AG08396 (cell line): ENCODE data around the gene INPP5D.
"Not testable (repeated sequence)": the region's sequence is repeated elsewhere in the genome, so short reads cannot be mapped to it uniquely, and the experiment has no call there.

Experiments used
- DNase-seq: peaks from one replicate; pipeline ENCODE4 v3.0.0; 2012; ENCODE audit warnings: low spot score, mixed read lengths

INPP5D gene

GRCh38 chr2:233093721-233094120 is 33.6 kb downstream of the INPP5D start:
- DNase-seq = no peak

GRCh38 chr2:233094614-233095013 is 34.5 kb downstream of the INPP5D start:
- no peak for DNase-seq

GRCh38 chr2:233096006-233096405 is 35.9 kb downstream of the INPP5D start:
- DNase-seq = no peak

- DNase-seq = peak; percentile 26
Observed at GRCh38 chr2:233098618-233099017, 38.5 kb downstream of the INPP5D start.

GRCh38 chr2:233099820-233100191 is 39.7 kb downstream of the INPP5D start:
- DNase-seq = not testable (repeated sequence)

- no peak for DNase-seq
Observed at GRCh38 chr2:233100192-233100998, 40.3 kb downstream of the INPP5D start.

GRCh38 chr2:233101141-233101540 is 41.0 kb downstream of the INPP5D start:
- DNase-seq = no peak

- DNase-seq = no peak
Observed at GRCh38 chr2:233101816-233102215, 41.7 kb downstream of the INPP5D start.

- DNase-seq = no peak
Observed at GRCh38 chr2:233105156-233105895, 45.2 kb downstream of the INPP5D start.

GRCh38 chr2:233105930-233106329 is 45.8 kb downstream of the INPP5D start:
- no peak for DNase-seq

- no peak for DNase-seq
Observed at GRCh38 chr2:233107011-233107410, 46.9 kb downstream of the INPP5D start.

- no peak for DNase-seq
Observed at GRCh38 chr2:233107831-233108300, 47.7 kb downstream of the INPP5D start.

GRCh38 chr2:233108611-233109490 is 48.7 kb downstream of the INPP5D start:
- no peak for DNase-seq

- no peak for DNase-seq
Observed at GRCh38 chr2:233111427-233111826, 51.3 kb downstream of the INPP5D start.

GRCh38 chr2:233112329-233112728 is 52.2 kb downstream of the INPP5D start:
- no peak for DNase-seq

- no peak for DNase-seq
Observed at GRCh38 chr2:233112776-233113452, 52.8 kb downstream of the INPP5D start.

- DNase-seq = no peak
Observed at GRCh38 chr2:233114421-233114861, 54.3 kb downstream of the INPP5D start.

GRCh38 chr2:233115121-233115520 is 55.0 kb downstream of the INPP5D start:
- DNase-seq = no peak

GRCh38 chr2:233115741-233116140 is 55.6 kb downstream of the INPP5D start:
- no peak for DNase-seq

- DNase-seq = no peak
Observed at GRCh38 chr2:233116946-233117345, 56.8 kb downstream of the INPP5D start.

- no peak for DNase-seq
Observed at GRCh38 chr2:233117351-233117750, 57.2 kb downstream of the INPP5D start.
